Measurements from ENCODE around the gene NDUFA13.

DNA sequence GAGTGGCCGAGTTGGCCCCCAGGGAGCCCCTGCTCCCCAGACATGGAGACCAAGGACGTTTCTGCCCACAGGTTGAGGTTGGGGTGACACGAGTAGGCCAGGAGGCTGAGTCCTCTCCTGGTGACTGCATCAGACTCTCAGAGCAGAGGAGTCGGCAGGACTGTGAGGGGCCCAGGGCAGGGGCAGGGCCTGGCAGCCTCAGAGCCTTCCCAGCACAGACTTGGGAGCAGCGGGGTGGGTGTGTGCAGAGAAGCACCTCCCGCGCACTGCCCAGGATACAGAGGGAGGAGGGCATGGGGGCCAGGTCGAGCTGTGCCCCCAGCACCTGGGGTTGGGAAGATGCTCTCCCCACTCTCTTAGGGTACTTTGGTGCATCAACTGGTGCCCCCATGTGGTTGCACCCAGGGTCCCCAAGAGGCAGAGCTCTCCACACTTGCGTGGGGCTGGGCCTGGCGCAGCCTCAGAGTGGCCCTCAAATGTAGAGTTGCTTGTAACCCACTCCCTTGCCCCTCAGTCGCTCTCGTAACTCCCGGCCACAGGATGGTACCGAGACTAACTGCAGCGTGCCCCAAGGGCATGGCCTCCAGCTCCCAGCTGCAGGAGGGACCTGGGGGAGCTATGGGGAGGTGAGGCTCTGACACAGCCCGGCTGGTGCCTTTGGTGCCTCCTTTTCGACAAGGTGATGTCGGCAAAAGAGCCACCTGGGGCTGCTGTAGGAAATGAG, 16.6 kb upstream of the NDUFA13 start:
- TF ChIP-seq, protein P1, sequence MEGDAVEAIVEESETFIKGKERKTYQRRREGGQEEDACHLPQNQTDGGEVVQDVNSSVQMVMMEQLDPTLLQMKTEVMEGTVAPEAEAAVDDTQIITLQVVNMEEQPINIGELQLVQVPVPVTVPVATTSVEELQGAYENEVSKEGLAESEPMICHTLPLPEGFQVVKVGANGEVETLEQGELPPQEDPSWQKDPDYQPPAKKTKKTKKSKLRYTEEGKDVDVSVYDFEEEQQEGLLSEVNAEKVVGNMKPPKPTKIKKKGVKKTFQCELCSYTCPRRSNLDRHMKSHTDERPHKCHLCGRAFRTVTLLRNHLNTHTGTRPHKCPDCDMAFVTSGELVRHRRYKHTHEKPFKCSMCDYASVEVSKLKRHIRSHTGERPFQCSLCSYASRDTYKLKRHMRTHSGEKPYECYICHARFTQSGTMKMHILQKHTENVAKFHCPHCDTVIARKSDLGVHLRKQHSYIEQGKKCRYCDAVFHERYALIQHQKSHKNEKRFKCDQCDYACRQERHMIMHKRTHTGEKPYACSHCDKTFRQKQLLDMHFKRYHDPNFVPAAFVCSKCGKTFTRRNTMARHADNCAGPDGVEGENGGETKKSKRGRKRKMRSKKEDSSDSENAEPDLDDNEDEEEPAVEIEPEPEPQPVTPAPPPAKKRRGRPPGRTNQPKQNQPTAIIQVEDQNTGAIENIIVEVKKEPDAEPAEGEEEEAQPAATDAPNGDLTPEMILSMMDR (IDR thresholded peaks at IDR 0.05; ENCODE audit: insufficient read depth, low read length, poor library complexity, severe bottlenecking), result no peak
- no peak for TF ChIP-seq EZH2phosphoT487 (conservative IDR thresholded peaks at IDR 0.05; ENCODE audit: low read length)
